GM12874 (cell line): ENCODE measurements around the gene AGBL5.

Experiments
- TF ChIP-seq, protein P1 (sequence below): IDR thresholded peaks from 2 replicates; pipeline ENCODE4 v1.5.1; 2011; ENCODE audit warnings: low read depth, mild to moderate bottlenecking, control low read depth, low read length, moderate library complexity; ENCODE audit not compliant: insufficient read depth

The AGBL5 gene, protein sequence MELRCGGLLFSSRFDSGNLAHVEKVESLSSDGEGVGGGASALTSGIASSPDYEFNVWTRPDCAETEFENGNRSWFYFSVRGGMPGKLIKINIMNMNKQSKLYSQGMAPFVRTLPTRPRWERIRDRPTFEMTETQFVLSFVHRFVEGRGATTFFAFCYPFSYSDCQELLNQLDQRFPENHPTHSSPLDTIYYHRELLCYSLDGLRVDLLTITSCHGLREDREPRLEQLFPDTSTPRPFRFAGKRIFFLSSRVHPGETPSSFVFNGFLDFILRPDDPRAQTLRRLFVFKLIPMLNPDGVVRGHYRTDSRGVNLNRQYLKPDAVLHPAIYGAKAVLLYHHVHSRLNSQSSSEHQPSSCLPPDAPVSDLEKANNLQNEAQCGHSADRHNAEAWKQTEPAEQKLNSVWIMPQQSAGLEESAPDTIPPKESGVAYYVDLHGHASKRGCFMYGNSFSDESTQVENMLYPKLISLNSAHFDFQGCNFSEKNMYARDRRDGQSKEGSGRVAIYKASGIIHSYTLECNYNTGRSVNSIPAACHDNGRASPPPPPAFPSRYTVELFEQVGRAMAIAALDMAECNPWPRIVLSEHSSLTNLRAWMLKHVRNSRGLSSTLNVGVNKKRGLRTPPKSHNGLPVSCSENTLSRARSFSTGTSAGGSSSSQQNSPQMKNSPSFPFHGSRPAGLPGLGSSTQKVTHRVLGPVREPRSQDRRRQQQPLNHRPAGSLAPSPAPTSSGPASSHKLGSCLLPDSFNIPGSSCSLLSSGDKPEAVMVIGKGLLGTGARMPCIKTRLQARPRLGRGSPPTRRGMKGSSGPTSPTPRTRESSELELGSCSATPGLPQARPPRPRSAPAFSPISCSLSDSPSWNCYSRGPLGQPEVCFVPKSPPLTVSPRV

DNA sequence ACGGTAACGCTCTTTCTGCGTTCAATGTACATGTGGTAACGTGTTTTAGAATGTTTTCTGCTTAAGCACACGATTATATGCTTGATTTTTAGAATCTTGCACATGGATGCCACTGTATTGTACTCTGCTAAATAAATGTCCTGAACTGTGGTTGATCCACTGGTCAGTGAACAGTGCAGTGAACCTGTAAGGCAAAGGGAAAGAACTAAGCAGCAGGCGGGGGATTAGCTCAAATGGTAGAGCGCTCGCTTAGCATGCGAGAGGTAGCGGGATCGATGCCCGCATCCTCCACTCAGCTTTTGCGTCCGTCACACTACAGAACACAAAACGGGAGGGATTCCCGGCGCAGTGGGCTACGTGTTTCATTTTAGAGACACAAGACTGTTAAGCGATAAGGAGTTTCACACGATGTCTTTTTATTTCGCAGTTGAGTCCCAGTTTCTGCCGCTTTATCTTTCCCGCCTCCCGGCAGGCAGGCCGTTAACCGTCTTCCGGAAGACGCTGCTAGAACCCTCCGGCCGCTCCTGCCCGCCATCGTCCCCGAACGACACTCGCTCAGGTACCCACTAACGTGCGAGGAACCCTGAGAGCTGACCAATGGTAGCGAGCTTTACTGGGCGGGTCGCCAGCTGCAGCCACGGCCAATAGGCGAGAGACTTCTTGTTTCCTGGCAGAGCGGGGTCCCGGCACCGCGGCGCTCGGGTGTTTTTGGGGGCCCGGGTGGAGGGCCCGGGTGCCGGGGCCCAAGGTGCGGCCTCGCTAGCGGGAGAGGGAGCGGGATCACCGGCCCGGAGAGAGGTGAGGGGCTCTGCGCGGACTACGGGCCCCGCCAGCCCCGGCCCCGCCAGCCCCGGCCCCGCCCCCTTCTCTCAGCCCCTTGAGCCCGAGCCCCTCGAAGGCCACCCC lies at the start of gene AGBL5:
AGBL5 (plus strand) TSS at position 673 of the 906 bp plus-strand sequence. CDS start 1,291 bp downstream, outside the sequence.
- TF ChIP-seq, protein P1, sequence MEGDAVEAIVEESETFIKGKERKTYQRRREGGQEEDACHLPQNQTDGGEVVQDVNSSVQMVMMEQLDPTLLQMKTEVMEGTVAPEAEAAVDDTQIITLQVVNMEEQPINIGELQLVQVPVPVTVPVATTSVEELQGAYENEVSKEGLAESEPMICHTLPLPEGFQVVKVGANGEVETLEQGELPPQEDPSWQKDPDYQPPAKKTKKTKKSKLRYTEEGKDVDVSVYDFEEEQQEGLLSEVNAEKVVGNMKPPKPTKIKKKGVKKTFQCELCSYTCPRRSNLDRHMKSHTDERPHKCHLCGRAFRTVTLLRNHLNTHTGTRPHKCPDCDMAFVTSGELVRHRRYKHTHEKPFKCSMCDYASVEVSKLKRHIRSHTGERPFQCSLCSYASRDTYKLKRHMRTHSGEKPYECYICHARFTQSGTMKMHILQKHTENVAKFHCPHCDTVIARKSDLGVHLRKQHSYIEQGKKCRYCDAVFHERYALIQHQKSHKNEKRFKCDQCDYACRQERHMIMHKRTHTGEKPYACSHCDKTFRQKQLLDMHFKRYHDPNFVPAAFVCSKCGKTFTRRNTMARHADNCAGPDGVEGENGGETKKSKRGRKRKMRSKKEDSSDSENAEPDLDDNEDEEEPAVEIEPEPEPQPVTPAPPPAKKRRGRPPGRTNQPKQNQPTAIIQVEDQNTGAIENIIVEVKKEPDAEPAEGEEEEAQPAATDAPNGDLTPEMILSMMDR, result no peak

GRCh38 chr2:27001950-27002349 lies 49.5 kb upstream of the AGBL5 start:
- TF ChIP-seq, protein P1, result no peak

- TF ChIP-seq, protein P1, result no peak
Measured at GRCh38 chr2:27003007-27003406, 48.5 kb upstream of the AGBL5 start.

DNA sequence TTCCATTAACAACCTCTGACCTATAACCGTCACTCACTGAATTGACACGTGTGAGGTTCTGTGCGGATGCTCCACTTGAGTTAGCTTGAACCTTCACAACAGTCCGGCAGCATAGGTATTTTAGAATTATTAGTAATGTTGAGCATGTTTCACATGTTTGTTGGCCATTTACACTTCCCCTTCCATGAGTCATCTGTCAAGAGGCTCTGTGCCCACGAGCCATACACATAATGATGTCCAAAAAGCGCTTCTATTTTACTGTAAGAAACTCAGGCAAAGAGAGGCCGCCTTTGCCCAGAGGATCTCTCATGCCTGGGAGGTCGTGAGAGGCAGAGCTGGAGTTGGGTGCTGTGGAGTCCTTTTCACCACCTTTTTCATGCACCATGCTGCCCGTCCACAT lies 47.6 kb upstream of the AGBL5 start:
- TF ChIP-seq, protein P1, result no peak

DNA sequence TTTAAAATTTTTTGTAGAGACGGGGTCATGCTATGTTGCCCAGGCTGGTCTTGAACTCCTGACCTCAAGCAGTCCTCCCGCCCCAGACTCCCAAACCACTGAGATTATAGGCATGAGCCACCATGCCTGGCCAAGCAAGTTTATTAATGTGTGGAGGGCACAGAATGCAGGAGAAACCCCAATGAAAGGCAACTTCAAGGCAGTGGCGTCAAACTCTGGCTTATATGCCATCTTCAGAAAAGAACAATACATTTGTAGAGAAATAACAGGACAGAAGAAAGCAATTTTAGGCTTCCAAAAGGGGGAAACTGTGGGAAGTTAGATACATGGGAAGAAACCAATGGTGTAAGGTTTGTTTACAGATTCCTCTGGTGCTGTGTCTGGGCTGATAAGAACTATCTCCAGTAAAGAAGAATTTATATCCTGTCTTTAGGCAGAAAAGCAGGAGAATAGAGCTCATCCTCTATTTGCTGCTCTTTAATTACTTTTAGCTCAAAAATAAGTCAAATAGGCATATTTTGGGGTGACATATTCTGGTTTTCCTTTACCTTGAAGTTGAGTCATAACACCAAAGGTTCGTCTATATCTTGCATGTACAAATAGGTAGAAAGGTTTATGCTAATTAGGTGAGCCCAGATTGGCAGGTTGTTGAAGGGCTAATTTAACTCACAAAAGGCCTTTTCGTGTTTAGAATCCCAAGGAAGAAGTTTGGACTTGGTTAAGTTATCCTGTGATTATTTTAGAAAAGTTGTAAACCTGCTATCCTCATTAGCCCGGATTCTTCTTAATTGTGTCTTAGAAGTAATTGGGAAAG lies 44.7 kb upstream of the AGBL5 start:
- TF ChIP-seq, protein P1, result no peak

GRCh38 chr2:27007416-27008374 lies 43.8 kb upstream of the AGBL5 start:
- TF ChIP-seq, protein P1, result no peak
